Forelimb muscle (tissue), 1 donor: ENCODE measurements around the gene MSL3. TPM values are rescaled to one million over a fixed set of nuclear protein-coding genes. Genes with fewer than 3 reads are reported as not detected.

Experiments
- DNase-seq: peaks from one replicate; pipeline ENCODE4 v3.0.0-alpha.2; 2013; ENCODE audit warnings: low read depth
- polyA plus RNA-seq: library from polyadenylated mRNA; unstranded; fragments of 120-200 nt; gene quantifications from one replicate; pipeline ENCODE4 v1.2.1, GENCODE V29; 2013; ENCODE audit not compliant: insufficient read length

MSL3 gene
- polyA plus RNA-seq, result 23.9 TPM

GRCh38 chrX:11757719-11758399 is at the start of gene MSL3:
TSS of gene MSL3 (plus strand) at chrX:11758237. CDS start at chrX:11758264, 27 bp downstream.
- DNase-seq, result no peak

GRCh38 chrX:11722304-11722703 is 35.7 kb upstream of the MSL3 start:
- no peak for DNase-seq

GRCh38 chrX:11724122-11725017 is 33.7 kb upstream of the MSL3 start:
- peak; percentile 2 for DNase-seq

GRCh38 chrX:11725631-11726442 is 32.2 kb upstream of the MSL3 start:
- no peak for DNase-seq

DNA sequence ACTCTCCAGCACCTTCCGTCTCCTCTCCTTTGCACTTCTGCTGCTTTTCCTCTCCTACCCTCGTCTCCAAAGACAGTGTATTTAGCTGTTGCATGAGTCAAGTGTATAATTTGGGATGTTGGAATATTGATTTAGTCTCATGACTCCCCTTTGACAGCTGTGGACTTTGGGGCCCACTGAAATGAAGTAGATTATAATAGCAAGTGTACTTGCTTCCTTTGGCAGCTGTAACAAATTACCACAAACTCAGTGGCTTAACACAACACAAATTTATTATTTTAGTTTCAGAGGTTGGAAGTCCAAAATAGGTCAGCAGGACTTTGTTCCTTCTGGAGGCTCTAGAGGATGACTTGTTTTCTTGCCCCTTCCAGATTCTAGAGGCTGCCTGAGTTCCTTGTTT is 29.5 kb upstream of the MSL3 start:
- no peak for DNase-seq

GRCh38 chrX:11733614-11734013 is 24.4 kb upstream of the MSL3 start:
- DNase-seq, result no peak

DNA sequence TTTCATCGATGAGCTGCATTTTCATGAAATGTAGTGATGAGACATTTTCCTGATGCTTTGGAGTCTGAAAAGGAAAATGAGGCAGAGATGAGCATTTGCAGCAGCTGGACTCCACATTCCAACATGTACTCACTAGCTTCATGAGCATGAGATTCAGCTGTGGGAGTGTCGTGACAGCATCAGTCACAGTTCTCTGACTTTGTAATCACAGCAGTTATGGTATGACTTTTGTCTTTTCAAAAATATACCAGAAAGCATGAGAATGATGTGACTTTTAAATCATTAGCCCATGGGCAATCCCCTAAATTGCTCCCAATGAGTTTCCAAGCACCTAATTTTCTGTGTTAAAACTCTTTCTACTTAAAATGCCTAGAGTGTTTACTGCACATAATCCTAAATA is 18.3 kb upstream of the MSL3 start:
- no peak for DNase-seq

DNA sequence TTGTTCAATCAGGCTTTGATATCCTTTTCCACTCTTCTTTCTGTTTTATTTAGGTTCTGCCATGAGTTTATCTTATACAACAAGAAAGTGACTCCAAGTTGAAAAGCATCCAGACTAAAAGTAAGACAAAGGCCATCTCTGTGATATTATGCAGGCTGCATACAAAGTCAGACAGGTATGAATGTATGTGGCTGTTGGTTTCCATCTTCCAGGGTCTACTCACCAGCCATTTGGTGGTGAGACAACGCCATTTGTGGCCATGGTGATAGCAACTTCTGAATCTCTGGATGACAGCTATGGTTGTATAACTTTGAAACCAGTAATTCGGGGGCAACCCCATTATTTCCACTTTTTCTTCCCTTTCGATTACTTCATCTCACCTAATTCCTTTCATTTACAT is 17.2 kb upstream of the MSL3 start:
- no peak for DNase-seq

- DNase-seq, result no peak
These were observed 16.5 kb upstream of the MSL3 start for GRCh38 chrX:11741574-11741973.

DNA sequence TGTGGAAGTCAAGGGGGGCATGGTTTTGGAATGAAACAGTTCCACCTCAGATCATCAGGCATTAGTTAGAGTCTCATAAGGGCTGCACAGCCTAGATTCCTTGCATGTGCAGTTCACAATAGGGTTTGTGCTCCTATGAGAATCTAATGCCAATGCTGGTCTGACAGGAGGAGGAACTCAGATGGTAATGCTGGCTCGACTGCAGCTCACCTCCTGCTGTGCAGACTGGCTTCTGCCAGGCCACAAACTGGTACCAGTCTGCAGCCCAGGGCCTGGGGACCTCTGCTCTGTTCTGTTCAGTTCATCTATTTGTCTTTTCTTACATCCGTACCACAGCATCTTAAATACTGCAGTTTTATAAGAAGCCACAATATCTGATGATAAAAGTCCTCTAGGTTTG is 12.2 kb upstream of the MSL3 start:
- no peak for DNase-seq

DNA sequence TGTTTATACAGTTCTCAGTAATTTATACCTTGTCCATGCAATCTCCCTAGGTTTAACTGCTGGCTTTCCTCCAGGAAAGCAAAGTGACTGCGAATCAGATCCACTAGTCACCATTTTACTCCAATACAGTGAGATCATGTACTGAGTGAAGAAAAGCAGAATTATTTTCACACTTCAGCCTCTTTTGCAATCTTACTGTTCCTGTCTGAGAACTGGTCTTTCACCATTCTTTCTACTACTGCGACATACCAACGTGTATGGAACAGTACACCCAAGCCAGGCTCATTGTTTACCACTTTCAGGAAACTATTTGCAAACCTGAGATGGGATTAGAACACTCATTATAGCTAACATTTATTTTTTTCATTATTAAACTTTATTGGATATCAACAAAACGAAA is 8.0 kb upstream of the MSL3 start:
- no peak for DNase-seq

- no peak for DNase-seq
These were observed 7.3 kb upstream of the MSL3 start for GRCh38 chrX:11750694-11751093.

DNA sequence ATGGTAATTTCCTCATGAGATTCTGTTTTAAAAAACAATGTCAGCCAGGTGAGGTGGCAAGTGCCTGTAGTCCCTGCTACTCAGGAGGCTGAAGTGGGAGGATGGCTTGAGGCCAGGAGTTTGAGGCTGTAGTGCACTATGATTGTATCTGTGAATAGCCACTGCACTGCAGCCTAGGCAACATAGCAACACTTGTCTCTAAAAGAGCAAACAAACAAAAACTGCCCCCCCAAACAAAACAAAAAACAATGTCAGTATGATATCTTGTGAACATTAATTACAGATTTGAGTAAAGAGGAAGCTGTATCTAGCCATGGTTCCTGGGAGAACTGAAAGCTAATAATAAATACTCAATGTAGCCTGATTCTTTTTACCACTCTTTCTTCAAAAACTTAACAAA is 6.8 kb upstream of the MSL3 start:
- DNase-seq, result no peak

- DNase-seq, result no peak
These were observed 4.4 kb upstream of the MSL3 start for GRCh38 chrX:11753668-11754067.

GRCh38 chrX:11754958-11755645 is 2.9 kb upstream of the MSL3 start:
- no peak for DNase-seq

DNA sequence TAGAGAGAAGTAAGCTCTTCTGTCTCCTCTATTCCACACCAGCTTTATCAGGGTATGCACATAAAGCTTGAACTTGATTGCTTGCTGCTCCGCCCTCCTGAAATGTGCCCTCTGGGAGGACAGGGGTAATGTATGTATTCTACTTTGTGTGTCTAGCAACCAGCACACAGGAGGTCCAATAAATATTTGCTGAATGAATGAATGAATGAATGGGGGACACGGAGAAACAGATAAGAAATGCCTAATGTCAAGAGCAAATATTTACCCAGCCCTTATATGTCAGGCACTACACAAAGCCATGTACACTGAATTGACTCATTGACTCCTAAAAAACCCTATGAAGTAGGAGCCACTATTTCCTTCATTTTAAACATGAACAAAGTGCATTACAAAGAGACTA is 2.3 kb upstream of the MSL3 start:
- DNase-seq, result no peak

DNA sequence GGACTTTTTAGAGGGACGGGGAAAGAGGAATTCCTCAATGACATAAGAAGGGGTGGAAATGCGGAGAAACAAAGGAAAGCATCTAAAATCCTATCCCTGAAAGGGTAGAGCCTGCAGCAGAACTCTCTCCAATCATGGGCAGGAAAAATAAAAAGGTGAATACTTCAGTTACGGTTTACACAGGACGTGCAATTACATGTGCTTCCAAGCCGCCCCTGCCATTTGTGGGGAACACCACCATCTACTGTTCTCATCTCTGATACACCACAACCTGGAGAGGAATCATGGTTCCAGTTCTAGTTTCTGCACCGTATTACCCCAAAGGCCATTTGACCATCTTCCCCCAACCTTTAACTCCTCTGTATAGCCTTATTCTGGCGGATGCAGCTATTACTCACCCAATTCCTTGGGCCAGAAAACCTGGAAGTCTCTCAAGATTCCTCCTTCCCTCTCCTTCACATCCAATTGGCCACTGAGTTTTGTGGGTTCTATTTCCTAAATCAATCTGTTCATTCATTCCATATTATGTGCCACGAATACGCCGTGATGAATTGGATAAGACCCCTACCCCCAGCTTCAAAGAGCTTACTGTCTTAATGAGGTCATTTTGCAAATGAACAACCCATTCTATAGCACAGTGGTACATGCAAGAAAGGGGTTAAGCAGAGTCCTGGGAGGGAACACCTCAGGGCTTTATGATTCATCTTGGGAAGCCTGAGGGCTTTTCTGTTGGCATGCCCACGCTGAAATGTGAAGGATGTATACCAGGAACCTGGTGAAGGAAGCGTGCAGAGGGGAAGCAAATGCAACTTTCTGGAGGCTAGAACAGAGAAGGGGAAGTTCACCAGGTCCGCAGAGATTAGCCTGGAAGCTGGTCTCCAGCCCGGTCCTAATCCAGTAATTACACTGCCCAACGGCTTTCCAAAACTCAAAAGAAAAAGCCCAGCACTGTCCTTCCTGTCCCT is 1.4 kb upstream of the MSL3 start:
- no peak for DNase-seq

DNA sequence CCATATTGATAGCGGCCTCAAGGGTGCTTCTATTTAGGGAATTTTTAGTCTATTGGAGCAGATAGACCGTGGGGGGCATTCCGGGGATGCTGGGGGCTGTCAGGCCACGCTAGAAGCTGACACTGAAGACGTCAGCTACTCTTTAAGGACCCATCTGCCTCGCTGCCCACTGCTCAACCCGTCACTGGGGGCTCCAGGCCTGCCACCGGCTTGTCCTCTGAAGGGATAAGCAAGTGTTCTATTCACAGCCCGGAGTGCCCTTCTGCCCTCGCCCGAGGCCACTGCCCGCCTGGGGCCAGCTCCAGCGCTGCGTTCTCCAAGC is 679 bp upstream of the MSL3 start:
- DNase-seq, result no peak

- DNase-seq, result peak; percentile 49
These were observed 549 bp downstream of the MSL3 start for GRCh38 chrX:11758400-11759171.

- DNase-seq, result no peak
These were observed 1.1 kb downstream of the MSL3 start for GRCh38 chrX:11759172-11759460.
